ENCODE measurements around the gene DNM3.

DNM3 gene

GRCh38 chr1:172211221-172211620 is 369.9 kb downstream of the DNM3 start:
- no peaks in the 10 kb centered on the region for H3K27me3 Mint-ChIP-seq
- DNase-seq (no peak), ATAC-seq (no peak)
- no peak overlapping the region for H3K27ac Mint-ChIP-seq
- H3K9me3 Mint-ChIP-seq: no peaks in the 10 kb centered on the region
- no peak overlapping the region for H3K4me3 Mint-ChIP-seq
- no peaks in the 10 kb centered on the region for H3K4me1 Mint-ChIP-seq

- no peak for DNase-seq
- no peaks in the 10 kb centered on the region for H3K4me1 Mint-ChIP-seq
- H3K4me3 Mint-ChIP-seq: no peak overlapping the region
- no peaks in the 10 kb centered on the region for H3K9me3 Mint-ChIP-seq
- H3K27ac Mint-ChIP-seq: no peak overlapping the region
- H3K27me3 Mint-ChIP-seq: no peaks in the 10 kb centered on the region
- no peak for ATAC-seq
These were observed 370.8 kb downstream of the DNM3 start for GRCh38 chr1:172212124-172212523.

DNA sequence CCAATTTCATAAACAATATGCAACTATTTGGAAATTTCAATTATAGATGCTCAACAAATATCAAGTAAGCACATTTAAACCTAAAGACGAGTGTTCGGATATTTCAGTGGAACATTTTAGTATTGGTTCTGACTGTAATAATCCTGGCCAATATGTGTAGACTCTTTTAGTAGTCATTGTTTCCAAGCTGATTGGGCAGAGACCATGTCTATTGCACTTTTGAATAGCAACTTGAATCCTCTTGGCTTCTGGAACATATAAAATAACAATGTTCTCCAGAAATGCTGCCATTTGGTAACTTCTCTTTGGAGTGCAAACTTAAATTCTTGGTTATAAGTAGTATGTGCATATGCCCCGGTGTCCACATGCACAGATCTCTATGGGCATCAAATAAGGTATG is 373.7 kb downstream of the DNM3 start:
- no peaks in the 10 kb centered on the region for H3K27me3 Mint-ChIP-seq
- no peak overlapping the region for H3K4me3 Mint-ChIP-seq
- H3K4me1 Mint-ChIP-seq: no peaks in the 10 kb centered on the region
- DNase-seq: no peak
- H3K27ac Mint-ChIP-seq: no peak overlapping the region
- ATAC-seq: no peak
- H3K9me3 Mint-ChIP-seq: no peaks in the 10 kb centered on the region

DNA sequence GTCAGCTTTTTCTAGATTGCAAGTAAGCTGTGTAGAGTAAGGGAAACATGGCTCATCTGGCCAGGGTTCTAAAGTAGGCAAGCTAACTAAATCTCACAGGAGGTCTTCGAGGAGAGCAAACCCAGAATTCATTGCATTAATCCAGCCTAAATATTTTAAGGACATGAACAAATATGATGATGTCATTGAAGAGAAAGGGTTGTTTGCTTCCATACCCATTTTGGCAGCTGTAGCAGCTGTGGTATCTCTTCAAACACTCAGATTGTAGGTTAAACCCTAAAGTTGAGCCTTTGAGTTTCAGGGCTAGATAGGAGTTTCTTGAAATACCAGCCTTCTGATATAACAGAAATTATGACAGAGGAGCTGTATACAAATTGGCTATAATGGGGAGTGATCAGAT is 378.7 kb downstream of the DNM3 start:
- Mint-ChIP-seq H3K27me3 (no peaks in the 10 kb centered on the region), H3K27ac (no peak overlapping the region), H3K9me3 (no peaks in the 10 kb centered on the region), H3K4me3 (no peak overlapping the region), H3K4me1 (no peaks in the 10 kb centered on the region)
- DNase-seq (no peak), ATAC-seq (no peak)

- ATAC-seq: no peak
- Mint-ChIP-seq H3K9me3 (no peaks in the 10 kb centered on the region), H3K4me1 (no peaks in the 10 kb centered on the region), H3K27ac (no peak overlapping the region), H3K27me3 (no peaks in the 10 kb centered on the region), H3K4me3 (no peak overlapping the region)
- no peak for DNase-seq
These were observed 379.1 kb downstream of the DNM3 start for GRCh38 chr1:172220376-172220775.

- DNase-seq (no peak), ATAC-seq (no peak)
- H3K4me3 Mint-ChIP-seq: no peak overlapping the region
- H3K27ac Mint-ChIP-seq: no peak overlapping the region
- H3K27me3 Mint-ChIP-seq: no peaks in the 10 kb centered on the region
- H3K9me3 Mint-ChIP-seq: no peaks in the 10 kb centered on the region
- H3K4me1 Mint-ChIP-seq: no peaks in the 10 kb centered on the region
These were observed 380.1 kb downstream of the DNM3 start for GRCh38 chr1:172221436-172221835.

- no peak overlapping the region for H3K4me3 Mint-ChIP-seq
- no peaks in the 10 kb centered on the region for H3K4me1 Mint-ChIP-seq
- no peaks in the 10 kb centered on the region for H3K9me3 Mint-ChIP-seq
- ATAC-seq (no peak), DNase-seq (no peak)
- H3K27me3 Mint-ChIP-seq: no peaks in the 10 kb centered on the region
- H3K27ac Mint-ChIP-seq: no peak overlapping the region
These were observed 383.6 kb downstream of the DNM3 start for GRCh38 chr1:172224871-172225270.

DNA sequence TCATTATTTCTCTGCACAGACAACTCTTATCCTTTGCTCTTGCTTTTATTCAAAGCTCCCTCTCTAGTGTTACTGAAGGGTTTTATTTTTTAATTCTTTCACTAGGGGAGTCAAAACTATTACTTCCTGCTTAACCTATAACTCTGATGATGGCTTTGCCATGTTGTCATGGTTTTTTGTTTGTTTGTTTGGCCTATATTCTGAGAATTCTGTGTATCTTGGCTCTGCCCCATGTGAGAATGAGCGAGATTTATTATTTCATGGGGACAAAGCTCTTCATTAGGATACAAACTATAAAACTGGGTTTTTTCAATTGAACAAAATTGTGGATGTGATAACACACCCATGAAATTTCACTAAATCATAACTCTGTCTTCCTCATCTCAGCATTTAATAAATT is 388.6 kb downstream of the DNM3 start:
- Mint-ChIP-seq H3K27ac (no peak overlapping the region), H3K4me3 (no peak overlapping the region), H3K9me3 (peaks cover 12 to 25% of the 10 kb centered on the region in 2 donors), H3K27me3 (no peaks in the 10 kb centered on the region), H3K4me1 (peaks cover 7% of the 10 kb centered on the region)
- no peak for ATAC-seq
- DNase-seq: no peak

DNA sequence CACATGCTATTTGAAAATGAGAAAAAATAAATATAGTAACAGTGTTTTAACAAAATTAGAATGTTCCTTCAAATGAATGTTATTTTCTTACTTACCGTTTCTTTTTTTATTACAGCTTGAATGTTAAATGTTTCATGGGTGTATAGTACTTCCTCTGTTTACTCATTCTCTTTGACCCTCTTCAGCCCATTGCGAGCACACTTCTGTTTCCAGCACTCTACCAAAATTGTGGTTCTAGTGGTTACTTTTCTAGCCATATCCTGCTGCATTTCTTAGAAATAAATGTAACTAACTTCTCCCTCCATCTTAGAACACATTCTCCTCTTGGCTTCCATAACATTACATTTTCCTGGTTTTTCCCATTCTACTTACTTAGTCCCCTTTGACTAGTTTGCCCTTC is 389.2 kb downstream of the DNM3 start:
- Mint-ChIP-seq H3K4me3 (no peak overlapping the region), H3K27me3 (no peaks in the 10 kb centered on the region), H3K27ac (no peak overlapping the region), H3K4me1 (peaks cover 7% of the 10 kb centered on the region), H3K9me3 (peaks cover 12 to 25% of the 10 kb centered on the region in 2 donors)
- DNase-seq (no peak), ATAC-seq (no peak)

GRCh38 chr1:172236958-172237357 is 395.7 kb downstream of the DNM3 start:
- Mint-ChIP-seq H3K4me1 (no peaks in the 10 kb centered on the region), H3K4me3 (no peak overlapping the region), H3K27ac (no peak overlapping the region), H3K9me3 (peaks cover 0 to 10% of the 10 kb centered on the region in 2 donors), H3K27me3 (no peaks in the 10 kb centered on the region)
- DNase-seq (no peak), ATAC-seq (no peak)

DNA sequence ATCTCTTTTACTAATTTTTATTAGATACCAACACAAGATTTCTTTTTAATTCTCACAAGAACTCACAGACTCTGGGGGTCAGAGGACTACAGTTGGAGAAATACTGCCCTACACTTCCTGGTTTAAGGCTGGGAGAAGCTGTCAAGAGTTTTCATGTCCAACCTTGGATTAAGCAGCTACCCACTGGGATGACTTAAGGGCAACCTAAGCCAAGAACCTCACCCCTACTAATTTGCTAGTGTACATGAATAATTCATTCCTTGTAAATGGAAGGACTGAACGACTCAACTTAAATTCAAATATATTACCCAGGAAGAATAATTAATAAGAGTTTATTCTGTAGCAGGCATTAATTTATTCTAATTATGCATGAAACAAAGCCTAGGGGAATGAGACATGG is 396.9 kb downstream of the DNM3 start:
- Mint-ChIP-seq H3K27me3 (no peaks in the 10 kb centered on the region), H3K9me3 (no peaks in the 10 kb centered on the region), H3K4me1 (no peaks in the 10 kb centered on the region), H3K27ac (no peak overlapping the region), H3K4me3 (no peak overlapping the region)
- DNase-seq (no peak), ATAC-seq (no peak)

GRCh38 chr1:172238965-172239364 is 397.7 kb downstream of the DNM3 start:
- Mint-ChIP-seq H3K4me3 (no peak overlapping the region), H3K27ac (no peak overlapping the region)

GRCh38 chr1:172239901-172240300 is 398.6 kb downstream of the DNM3 start:
- Mint-ChIP-seq H3K4me1 (no peaks in the 10 kb centered on the region), H3K9me3 (peaks cover 0 to 1% of the 10 kb centered on the region in 2 donors), H3K4me3 (no peak overlapping the region), H3K27ac (no peak overlapping the region), H3K27me3 (no peaks in the 10 kb centered on the region)
- DNase-seq (no peak), ATAC-seq (no peak)

More at GRCh38 chr1:172238965-172239364, 397.7 kb downstream of the DNM3 start:
- Mint-ChIP-seq H3K4me1 (no peaks in the 10 kb centered on the region), H3K9me3 (no peaks in the 10 kb centered on the region), H3K27me3 (no peaks in the 10 kb centered on the region)
- DNase-seq (no peak), ATAC-seq (no peak)

DNA sequence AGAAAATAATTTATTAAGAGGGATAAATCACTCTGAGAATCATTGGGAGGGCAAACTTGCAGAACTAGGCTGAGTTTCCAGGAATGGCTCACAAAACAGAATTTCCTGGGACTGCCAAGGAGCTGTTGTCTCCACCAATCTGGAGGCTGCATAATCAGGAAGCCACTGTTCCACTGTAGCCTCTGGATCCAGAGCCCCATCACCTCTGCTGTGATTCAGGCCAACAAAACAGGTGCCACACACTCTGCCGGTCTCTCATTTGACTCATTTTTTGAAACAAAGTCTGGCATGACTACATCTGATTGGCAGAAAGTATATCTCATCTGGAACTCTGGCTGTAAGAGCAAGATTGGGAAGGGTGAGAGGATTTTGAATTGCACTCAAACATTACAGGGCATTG is 400.2 kb downstream of the DNM3 start:
- DNase-seq: no peak
- H3K9me3 Mint-ChIP-seq: peaks cover 0 to 6% of the 10 kb centered on the region in 2 donors
- H3K4me3 Mint-ChIP-seq: no peak overlapping the region
- no peaks in the 10 kb centered on the region for H3K27me3 Mint-ChIP-seq
- H3K27ac Mint-ChIP-seq: no peak overlapping the region
- H3K4me1 Mint-ChIP-seq: no peaks in the 10 kb centered on the region
- no peak for ATAC-seq

GRCh38 chr1:172244865-172245264 is 403.6 kb downstream of the DNM3 start:
- no peak overlapping the region for H3K27ac Mint-ChIP-seq
- no peaks in the 10 kb centered on the region for H3K4me1 Mint-ChIP-seq
- no peak overlapping the region for H3K4me3 Mint-ChIP-seq
- no peak for DNase-seq
- peaks cover 0 to 10% of the 10 kb centered on the region in 2 donors for H3K9me3 Mint-ChIP-seq
- ATAC-seq: no peak
- no peaks in the 10 kb centered on the region for H3K27me3 Mint-ChIP-seq

- H3K4me3 Mint-ChIP-seq: no peak overlapping the region
- H3K27ac Mint-ChIP-seq: no peak overlapping the region
- ATAC-seq (no peak), DNase-seq (no peak)
- peaks cover 0 to 10% of the 10 kb centered on the region in 2 donors for H3K9me3 Mint-ChIP-seq
- no peaks in the 10 kb centered on the region for H3K4me1 Mint-ChIP-seq
- no peaks in the 10 kb centered on the region for H3K27me3 Mint-ChIP-seq
These were observed 404.5 kb downstream of the DNM3 start for GRCh38 chr1:172245788-172246187.

DNA sequence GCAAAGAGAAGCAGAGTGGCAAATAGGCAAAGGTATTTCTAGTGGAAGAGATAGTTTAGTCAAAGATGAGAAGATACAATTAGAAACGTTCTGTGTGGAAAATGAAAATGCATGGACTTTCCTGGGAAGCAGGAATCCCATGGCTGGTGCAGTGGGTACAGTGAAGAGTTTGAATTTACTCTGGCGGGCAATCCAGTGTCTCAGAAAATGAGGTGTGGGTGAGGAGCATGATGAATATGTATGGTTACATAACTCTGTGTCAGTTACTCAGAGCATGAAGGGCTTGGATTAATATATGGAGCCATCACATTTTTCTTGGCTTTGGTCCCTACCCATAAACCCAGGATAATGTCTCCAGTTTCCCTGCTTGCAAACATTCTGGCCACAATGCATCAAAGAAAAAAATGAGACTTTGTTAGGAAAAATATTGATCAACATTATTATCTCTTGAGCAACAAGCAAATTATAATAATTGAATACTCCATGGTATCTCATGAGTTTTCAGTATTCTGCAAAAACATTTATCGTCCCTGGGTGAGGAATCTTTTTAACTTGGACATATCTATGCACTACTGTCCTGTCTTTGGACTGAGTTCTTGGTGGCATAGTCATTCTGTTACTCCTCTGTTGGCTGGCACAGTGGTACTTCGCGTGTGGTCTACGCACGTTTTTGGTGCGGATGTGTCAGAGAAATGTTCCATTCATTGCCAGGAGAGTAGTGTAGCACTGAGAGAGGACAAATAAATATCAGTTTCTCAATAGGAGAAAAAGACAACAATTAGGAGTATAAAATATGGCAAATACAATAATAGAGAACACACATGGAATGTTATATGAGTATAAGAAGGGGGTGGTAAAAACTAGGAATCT is 405.5 kb downstream of the DNM3 start:
- H3K9me3 Mint-ChIP-seq: peaks cover 0 to 10% of the 10 kb centered on the region in 2 donors
- no peak overlapping the region for H3K4me3 Mint-ChIP-seq
- no peak for DNase-seq
- no peaks in the 10 kb centered on the region for H3K4me1 Mint-ChIP-seq
- ATAC-seq: no peak
- no peak overlapping the region for H3K27ac Mint-ChIP-seq
- no peaks in the 10 kb centered on the region for H3K27me3 Mint-ChIP-seq

Measured in stimulated activated naive CD8-positive, alpha-beta T cell treated with anti-CD3 and anti-CD28 coated beads, Interleukin-15, amount 100 ng/mL, for 72 hours (primary cell).